Glutamatergic neuron (in vitro differentiated cells): Measurements from ENCODE around the gene EPHA7. TPM values are rescaled to one million over a fixed set of nuclear protein-coding genes. Genes with fewer than 3 reads are reported as not detected.

ENCODE experiments used
- DNase-seq: peaks from one replicate; pipeline ENCODE4 v3.0.0; 2022
- H3K27ac Mint-ChIP-seq: one replicate; pipeline ENCODE4 v1.8.0; 2020; ENCODE audit warnings: mild to moderate bottlenecking, mixed read lengths, inconsistent platforms; ENCODE audit not compliant: unreplicated experiment
- H3K27me3 Mint-ChIP-seq: one replicate; pipeline ENCODE4 v1.8.0; 2020; ENCODE audit warnings: mild to moderate bottlenecking, moderate library complexity, mixed read lengths, inconsistent platforms; ENCODE audit not compliant: unreplicated experiment
- H3K36me3 Mint-ChIP-seq: one replicate; pipeline ENCODE4 v1.8.0; 2020; ENCODE audit warnings: mild to moderate bottlenecking, mixed read lengths, inconsistent platforms; ENCODE audit not compliant: unreplicated experiment
- H3K4me1 Mint-ChIP-seq: one replicate; pipeline ENCODE4 v1.8.0; 2020; ENCODE audit warnings: mild to moderate bottlenecking, low read depth, mixed read lengths, inconsistent platforms; ENCODE audit not compliant: unreplicated experiment
- H3K4me3 Mint-ChIP-seq: one replicate; pipeline ENCODE4 v1.8.0; 2020; ENCODE audit warnings: mild to moderate bottlenecking, mixed read lengths, inconsistent platforms; ENCODE audit not compliant: unreplicated experiment
- H3K9me3 Mint-ChIP-seq: one replicate; pipeline ENCODE4 v1.8.0; 2020; ENCODE audit warnings: mild to moderate bottlenecking, moderate library complexity, mixed read lengths, inconsistent platforms; ENCODE audit not compliant: unreplicated experiment
- total RNA-seq: library from RNA; stranded (reverse); fragmentation: NEBNext Ultra II Directional; extraction: Animal tissue kit (Norgen Biotek cat#: 25700); gene quantifications from one replicate; pipeline ENCODE4 v1.2.1, GENCODE V29; 2021; ENCODE audit not compliant: unreplicated experiment
- TF ChIP-seq, protein P1 (sequence below): fragments of 200-600 bp; sonication (generic); IDR thresholded peaks from one replicate; pipeline ENCODE4 v1.5.0; 2021; ENCODE audit not compliant: partially characterized antibody, unreplicated experiment

Gene EPHA7
- total RNA-seq, 1 donor from 2014 or later: 3.6 TPM

DNA sequence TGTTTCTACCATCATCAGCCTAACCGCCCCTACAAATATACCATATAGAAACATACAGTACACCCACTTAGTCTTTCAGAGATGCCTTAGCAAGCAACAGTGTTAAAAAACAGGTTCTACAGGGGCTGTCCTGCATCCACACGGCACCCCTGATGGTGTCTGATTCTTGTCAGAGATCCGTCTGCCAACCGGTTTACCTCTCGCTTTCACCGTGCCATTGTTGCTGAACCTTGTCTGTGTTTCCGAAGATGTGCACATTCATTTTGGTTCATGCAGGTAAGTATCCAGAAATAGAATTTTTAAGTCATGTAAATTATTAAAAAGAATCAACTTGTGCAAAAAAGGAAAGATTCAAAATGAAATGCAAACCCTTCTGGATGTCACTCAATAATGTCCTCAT is 52.9 kb downstream of the EPHA7 start:
- Mint-ChIP-seq H3K36me3 (no peaks in the 10 kb centered on the region), H3K9me3 (no peaks in the 10 kb centered on the region), H3K4me3 (no peak overlapping the region), H3K27ac (no peak overlapping the region), H3K4me1 (peaks cover 6% of the 10 kb centered on the region), H3K27me3 (no peaks in the 10 kb centered on the region)
- TF ChIP-seq, protein P1, sequence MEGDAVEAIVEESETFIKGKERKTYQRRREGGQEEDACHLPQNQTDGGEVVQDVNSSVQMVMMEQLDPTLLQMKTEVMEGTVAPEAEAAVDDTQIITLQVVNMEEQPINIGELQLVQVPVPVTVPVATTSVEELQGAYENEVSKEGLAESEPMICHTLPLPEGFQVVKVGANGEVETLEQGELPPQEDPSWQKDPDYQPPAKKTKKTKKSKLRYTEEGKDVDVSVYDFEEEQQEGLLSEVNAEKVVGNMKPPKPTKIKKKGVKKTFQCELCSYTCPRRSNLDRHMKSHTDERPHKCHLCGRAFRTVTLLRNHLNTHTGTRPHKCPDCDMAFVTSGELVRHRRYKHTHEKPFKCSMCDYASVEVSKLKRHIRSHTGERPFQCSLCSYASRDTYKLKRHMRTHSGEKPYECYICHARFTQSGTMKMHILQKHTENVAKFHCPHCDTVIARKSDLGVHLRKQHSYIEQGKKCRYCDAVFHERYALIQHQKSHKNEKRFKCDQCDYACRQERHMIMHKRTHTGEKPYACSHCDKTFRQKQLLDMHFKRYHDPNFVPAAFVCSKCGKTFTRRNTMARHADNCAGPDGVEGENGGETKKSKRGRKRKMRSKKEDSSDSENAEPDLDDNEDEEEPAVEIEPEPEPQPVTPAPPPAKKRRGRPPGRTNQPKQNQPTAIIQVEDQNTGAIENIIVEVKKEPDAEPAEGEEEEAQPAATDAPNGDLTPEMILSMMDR: no peak
- no peak for DNase-seq

DNA sequence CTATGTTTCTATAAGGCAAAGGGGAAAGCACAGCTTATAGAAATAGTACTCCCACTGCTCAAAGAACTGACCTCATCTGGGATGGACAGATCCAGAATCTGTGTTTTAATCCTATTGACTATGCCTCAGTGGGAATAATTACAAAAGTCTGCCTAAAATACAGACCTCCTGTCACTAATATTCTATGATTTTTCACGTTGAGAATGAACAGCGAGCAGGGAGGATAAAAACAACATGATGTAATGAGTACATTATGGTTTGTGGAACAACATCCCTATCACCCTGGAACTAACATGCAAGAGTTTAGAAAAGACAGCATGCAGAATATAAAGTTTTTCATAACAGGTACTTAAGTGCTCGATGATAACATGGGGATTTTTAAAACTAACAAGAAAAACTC is 53.9 kb downstream of the EPHA7 start:
- H3K27ac Mint-ChIP-seq: no peak overlapping the region
- TF ChIP-seq, protein P1: no peak
- H3K27me3 Mint-ChIP-seq: no peaks in the 10 kb centered on the region
- no peaks in the 10 kb centered on the region for H3K36me3 Mint-ChIP-seq
- H3K4me3 Mint-ChIP-seq: no peak overlapping the region
- no peak for DNase-seq
- H3K9me3 Mint-ChIP-seq: no peaks in the 10 kb centered on the region
- H3K4me1 Mint-ChIP-seq: peaks cover 6% of the 10 kb centered on the region

DNA sequence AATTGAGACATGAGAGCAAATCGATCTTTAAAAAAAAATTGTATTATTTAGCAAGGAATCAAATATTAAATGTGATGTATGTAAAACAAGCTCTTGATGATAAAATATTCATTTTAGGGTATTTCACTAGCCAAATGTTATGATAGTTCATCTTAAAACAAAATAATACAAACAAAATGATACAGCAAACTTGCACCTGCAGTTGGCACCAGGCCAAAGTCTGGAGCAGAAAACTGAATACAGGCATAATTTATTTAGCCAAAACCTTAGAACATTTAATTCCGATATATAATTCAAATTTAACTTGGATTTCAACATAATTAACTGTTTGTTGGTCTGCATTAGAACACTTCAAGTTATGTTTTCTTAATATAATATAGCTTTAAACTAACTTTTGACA is 60.9 kb downstream of the EPHA7 start:
- Mint-ChIP-seq H3K27ac (no peak overlapping the region), H3K4me3 (no peak overlapping the region), H3K36me3 (no peaks in the 10 kb centered on the region), H3K4me1 (peaks cover 8% of the 10 kb centered on the region), H3K9me3 (no peaks in the 10 kb centered on the region), H3K27me3 (no peaks in the 10 kb centered on the region)
- DNase-seq: no peak
- TF ChIP-seq, protein P1: no peak

DNA sequence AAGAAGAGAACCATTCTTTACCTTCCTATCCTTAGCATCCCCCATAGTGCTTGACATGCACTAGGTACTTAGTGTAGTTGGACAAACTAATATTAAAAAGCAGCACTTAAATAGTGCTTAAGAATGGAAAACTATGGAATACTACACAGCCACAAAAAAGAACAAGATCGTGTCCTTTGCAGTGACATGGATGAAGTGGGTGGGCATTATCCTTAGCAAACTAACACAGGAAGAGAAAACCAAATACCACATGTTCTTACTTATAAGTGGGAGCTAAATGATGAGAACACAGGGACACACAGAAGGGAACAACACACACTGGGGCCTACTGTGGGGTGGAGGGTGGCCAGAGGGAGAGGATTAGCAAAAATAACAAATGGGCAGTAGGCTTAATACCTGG is 66.8 kb downstream of the EPHA7 start:
- H3K4me1 Mint-ChIP-seq: no peaks in the 10 kb centered on the region
- peaks cover 2% of the 10 kb centered on the region for H3K27me3 Mint-ChIP-seq
- DNase-seq: no peak
- H3K4me3 Mint-ChIP-seq: no peak overlapping the region
- TF ChIP-seq, protein P1: no peak
- H3K9me3 Mint-ChIP-seq: no peaks in the 10 kb centered on the region
- no peak overlapping the region for H3K27ac Mint-ChIP-seq
- H3K36me3 Mint-ChIP-seq: no peaks in the 10 kb centered on the region

DNA sequence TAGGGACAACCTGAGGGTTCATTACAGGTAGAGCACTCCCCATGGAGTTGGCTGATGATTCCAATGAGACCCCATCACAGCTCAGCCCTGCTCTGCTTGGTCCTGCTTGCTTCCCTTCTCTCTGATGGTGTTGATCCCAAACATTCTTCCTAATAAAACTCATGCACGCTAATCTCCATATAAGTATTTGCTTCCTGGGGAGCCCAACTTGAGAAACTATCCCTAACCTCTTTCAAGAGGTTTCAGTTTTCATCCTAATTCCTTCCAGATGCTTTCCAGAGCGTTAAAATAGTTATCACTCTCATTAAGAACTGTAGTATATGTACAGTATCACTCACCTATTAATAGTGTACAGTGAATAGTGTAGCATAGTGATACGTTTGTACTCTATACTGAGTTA is 68.1 kb downstream of the EPHA7 start:
- TF ChIP-seq, protein P1: no peak
- Mint-ChIP-seq H3K27me3 (peaks cover 2% of the 10 kb centered on the region), H3K4me3 (no peak overlapping the region), H3K4me1 (peaks cover under 1% of the 10 kb centered on the region), H3K27ac (no peak overlapping the region), H3K9me3 (no peaks in the 10 kb centered on the region), H3K36me3 (no peaks in the 10 kb centered on the region)
- no peak for DNase-seq
